Measurements from ENCODE around the gene CRTC1.

DNA sequence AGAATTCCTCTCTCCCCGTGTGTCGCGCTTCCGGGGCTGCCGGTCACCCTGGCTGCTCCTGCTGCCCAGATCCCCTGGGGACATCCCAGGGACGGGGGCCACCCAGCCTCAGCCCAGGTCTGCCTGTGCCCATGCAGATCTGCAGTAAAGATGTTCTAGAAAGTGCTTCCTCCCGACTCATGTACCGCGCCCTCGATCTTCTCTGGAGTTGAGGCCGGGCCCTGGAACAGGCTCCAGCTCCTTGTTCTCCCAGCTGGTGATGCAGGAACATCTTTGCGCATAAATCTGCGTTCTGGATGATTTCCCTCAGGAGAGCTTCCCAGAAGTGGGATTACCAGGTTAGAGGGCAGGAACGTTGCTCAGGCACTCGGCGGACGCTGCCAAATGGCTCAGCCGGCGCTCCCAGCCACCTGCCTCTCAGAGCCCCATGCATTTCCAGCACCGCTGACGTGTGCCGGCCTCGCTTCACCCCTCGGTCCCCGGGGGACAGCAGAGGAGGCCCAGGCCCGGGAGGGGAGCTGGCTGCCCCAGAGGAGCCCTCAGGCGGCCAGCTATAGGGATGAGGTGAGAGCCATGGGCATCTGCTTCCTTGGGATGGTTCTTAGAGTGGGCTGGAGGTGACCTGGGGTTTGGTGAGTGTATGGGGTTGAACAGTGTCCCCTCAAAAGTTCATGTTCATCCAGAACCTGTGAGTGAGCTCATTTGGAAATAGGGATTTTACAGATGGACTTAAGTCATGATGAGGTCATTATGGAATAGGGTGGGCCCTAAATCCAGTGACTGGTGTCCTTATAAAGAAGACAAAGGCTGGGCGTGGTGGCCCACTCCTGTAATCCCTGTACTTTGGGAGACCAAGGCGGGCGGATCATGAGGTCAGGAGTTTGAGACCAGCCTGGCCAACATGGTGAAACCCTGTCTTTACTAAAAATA, 42.6 kb downstream of the CRTC1 start:
- TF ChIP-seq EZH2 (IDR thresholded peaks at IDR 0.05; ENCODE audit: borderline replicate concordance, low read depth, low read length): no peak
- no peak for TF ChIP-seq ZFX (CRISPR knock-in tag; IDR thresholded peaks at IDR 0.05)
- no peak for TF ChIP-seq RAD21 (CRISPR knock-in tag; conservative IDR thresholded peaks at IDR 0.05 in 1 of 2, IDR thresholded peaks at IDR 0.05 in 1 of 2)
- TF ChIP-seq, protein P1, sequence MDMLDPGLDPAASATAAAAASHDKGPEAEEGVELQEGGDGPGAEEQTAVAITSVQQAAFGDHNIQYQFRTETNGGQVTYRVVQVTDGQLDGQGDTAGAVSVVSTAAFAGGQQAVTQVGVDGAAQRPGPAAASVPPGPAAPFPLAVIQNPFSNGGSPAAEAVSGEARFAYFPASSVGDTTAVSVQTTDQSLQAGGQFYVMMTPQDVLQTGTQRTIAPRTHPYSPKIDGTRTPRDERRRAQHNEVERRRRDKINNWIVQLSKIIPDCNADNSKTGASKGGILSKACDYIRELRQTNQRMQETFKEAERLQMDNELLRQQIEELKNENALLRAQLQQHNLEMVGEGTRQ (CRISPR knock-in tag; IDR thresholded peaks at IDR 0.05): no peak
- TF ChIP-seq ZBTB1 (CRISPR knock-in tag; IDR thresholded peaks at IDR 0.05; ENCODE audit: borderline replicate concordance, low read depth): no peak
- no peak for TF ChIP-seq FOXJ2 (tag; IDR thresholded peaks at IDR 0.05)
- TF ChIP-seq TARDBP (IDR thresholded peaks at IDR 0.05): no peak
- no peak for TF ChIP-seq SMAD1 (IDR thresholded peaks at IDR 0.05; ENCODE audit: low read depth, low read length, partially characterized antibody)
- TF ChIP-seq, protein P2, sequence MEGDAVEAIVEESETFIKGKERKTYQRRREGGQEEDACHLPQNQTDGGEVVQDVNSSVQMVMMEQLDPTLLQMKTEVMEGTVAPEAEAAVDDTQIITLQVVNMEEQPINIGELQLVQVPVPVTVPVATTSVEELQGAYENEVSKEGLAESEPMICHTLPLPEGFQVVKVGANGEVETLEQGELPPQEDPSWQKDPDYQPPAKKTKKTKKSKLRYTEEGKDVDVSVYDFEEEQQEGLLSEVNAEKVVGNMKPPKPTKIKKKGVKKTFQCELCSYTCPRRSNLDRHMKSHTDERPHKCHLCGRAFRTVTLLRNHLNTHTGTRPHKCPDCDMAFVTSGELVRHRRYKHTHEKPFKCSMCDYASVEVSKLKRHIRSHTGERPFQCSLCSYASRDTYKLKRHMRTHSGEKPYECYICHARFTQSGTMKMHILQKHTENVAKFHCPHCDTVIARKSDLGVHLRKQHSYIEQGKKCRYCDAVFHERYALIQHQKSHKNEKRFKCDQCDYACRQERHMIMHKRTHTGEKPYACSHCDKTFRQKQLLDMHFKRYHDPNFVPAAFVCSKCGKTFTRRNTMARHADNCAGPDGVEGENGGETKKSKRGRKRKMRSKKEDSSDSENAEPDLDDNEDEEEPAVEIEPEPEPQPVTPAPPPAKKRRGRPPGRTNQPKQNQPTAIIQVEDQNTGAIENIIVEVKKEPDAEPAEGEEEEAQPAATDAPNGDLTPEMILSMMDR (IDR thresholded peaks at IDR 0.05 in 2 of 3, conservative IDR thresholded peaks at IDR 0.05 in 1 of 3; ENCODE audit: insufficient read depth in 2 of 3, low read depth in 1 of 3, low read length in 3 of 3): no peak
- no peak for TF ChIP-seq PCBP2 (IDR thresholded peaks at IDR 0.05; ENCODE audit: low read depth, low read length, poor library complexity, severe bottlenecking)
- no peak for TF ChIP-seq SREBF2 (CRISPR knock-in tag; IDR thresholded peaks at IDR 0.05)
- no peak for TF ChIP-seq SMARCC2 (IDR thresholded peaks at IDR 0.05; ENCODE audit: low read depth)

Data from K562 (cell line).